Hepatocyte (in vitro differentiated cells): ENCODE measurements around the gene OR6M1.

Experiments used
- CTCF ChIP-seq: fragments of 200-600 bp; sonication (generic); IDR thresholded peaks from 2 replicates; pipeline ENCODE4 v1.5.1; 2016; ENCODE audit warnings: antibody characterized with exemption, mild to moderate bottlenecking; ENCODE audit not compliant: poor library complexity
- EZH2 ChIP-seq: fragments of 200-600 bp; sonication (generic); IDR thresholded peaks from 2 replicates; pipeline ENCODE4 v1.6.1; 2016; ENCODE audit warnings: antibody characterized with exemption, mild to moderate bottlenecking, borderline replicate concordance

- TF ChIP-seq CTCF (no peak), EZH2 (no peak)
These were observed 43.7 kb downstream of the OR6M1 start for GRCh38 chr11:123762422-123762821.
